Activated naive CD4-positive, alpha-beta T cell treated with anti-CD3 and anti-CD28 coated beads for 36 hours (primary cell): ENCODE data around the gene DIP2C. TPM values are rescaled to one million over a fixed set of nuclear protein-coding genes. Genes with fewer than 3 reads are reported as not detected.
A peak's percentile ranks its signal among the peaks of the same experiment; 100 is the strongest.

Experiments used
- CTCF ChIA-PET: fragments of 350-600 bp; sonication (Branson Sonifier 250); formaldehyde crosslinking; loops from one replicate; lab custom pipeline; 2021; ENCODE audit warnings: antibody characterized with exemption; lab: Charles Lee
- DNase-seq: peaks from one replicate; pipeline ENCODE4 v3.0.0-alpha.2; 2020
- H3K27ac Mint-ChIP-seq: one replicate; pipeline ENCODE4 v1.8.0; 2021; ENCODE audit warnings: mild to moderate bottlenecking, mixed read lengths
- H3K27me3 Mint-ChIP-seq: one replicate; pipeline ENCODE4 v1.8.0; 2021; ENCODE audit warnings: low read depth, mixed read lengths
- H3K36me3 Mint-ChIP-seq: one replicate; pipeline ENCODE4 v1.8.0; 2021; ENCODE audit warnings: low read depth, mixed read lengths
- H3K4me1 Mint-ChIP-seq: one replicate; pipeline ENCODE4 v1.8.0; 2021; ENCODE audit warnings: low read depth, mixed read lengths
- H3K4me3 Mint-ChIP-seq: one replicate; pipeline ENCODE4 v1.8.0; 2021; ENCODE audit warnings: mild to moderate bottlenecking, moderate library complexity, mixed read lengths
- H3K9me3 Mint-ChIP-seq: one replicate; pipeline ENCODE4 v1.8.0; 2021; ENCODE audit warnings: mixed read lengths
- intact Hi-C: fragments of 100-400 bp; cut with micrococcal nuclease; formaldehyde crosslinking; loops from one replicate; pipeline ENCODE4 v1.15.1; 2023
- total RNA-seq, 2 experiments: library from RNA; stranded (reverse); gene quantifications; one replicate each; pipeline ENCODE4 v1.2.3, GENCODE V29; 2021

Gene DIP2C
- total RNA-seq, 2 experiments from 2014 or later, result 0.67 to 0.91 TPM

DNA sequence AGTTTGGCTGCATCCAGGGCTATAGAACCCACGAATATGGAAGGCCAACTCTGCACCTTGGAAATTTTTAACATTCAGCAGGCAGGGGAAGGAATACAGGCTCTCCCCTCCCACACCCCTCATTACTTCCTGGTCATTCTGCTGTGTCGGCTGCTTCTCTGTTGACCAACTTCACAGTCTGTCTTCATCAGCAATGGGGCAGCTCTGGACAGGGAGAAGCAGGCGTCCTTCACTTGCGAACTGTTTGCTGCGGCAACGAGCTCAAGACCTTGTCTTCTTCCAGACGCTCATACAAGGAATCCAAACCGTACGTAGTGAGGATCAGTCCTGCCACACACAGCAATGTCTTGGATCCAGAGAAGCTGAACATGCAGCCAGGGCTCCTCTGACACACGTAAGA lies 192.2 kb downstream of the DIP2C start:
- Mint-ChIP-seq H3K4me1 (peaks cover 21% of the 10 kb centered on the region), H3K9me3 (no peaks in the 10 kb centered on the region), H3K36me3 (no peaks in the 10 kb centered on the region), H3K4me3 (no peak overlapping the region), H3K27me3 (no peaks in the 10 kb centered on the region), H3K27ac (no peak overlapping the region)
- no peak for DNase-seq
- CTCF ChIA-PET, result interaction anchor here (2.6 kb wide), 1 partner anchor 14 kb away, joined by 6 read pairs; no protein-coding TSS in a partner anchor
- intact Hi-C loops, result no loop called here

DNA sequence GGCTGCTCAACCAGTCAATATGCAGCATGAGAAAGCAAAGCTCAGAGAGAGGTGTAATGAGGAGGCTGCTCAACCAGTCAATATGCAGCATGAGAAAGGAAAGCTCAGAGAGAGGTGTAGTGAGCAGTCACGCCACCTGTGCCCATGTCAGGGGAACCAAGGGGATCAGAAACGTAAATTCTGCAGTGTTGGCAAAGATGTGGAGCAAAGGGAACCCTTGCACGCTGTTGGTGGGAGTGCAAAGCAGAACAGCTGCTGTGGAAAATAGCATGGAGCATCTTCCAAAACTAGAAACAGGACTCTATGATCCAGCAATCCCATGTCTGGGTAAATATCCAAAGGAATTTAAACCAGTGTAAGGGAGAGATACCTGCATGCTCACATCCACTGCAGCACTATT lies 194.9 kb downstream of the DIP2C start:
- Mint-ChIP-seq H3K4me3 (no peak overlapping the region), H3K36me3 (no peaks in the 10 kb centered on the region), H3K4me1 (peaks cover 3% of the 10 kb centered on the region), H3K27ac (no peak overlapping the region), H3K27me3 (no peaks in the 10 kb centered on the region), H3K9me3 (no peaks in the 10 kb centered on the region)
- intact Hi-C loops, result no loop called here
- DNase-seq, result no peak
- CTCF ChIA-PET, result no interaction called here

DNA sequence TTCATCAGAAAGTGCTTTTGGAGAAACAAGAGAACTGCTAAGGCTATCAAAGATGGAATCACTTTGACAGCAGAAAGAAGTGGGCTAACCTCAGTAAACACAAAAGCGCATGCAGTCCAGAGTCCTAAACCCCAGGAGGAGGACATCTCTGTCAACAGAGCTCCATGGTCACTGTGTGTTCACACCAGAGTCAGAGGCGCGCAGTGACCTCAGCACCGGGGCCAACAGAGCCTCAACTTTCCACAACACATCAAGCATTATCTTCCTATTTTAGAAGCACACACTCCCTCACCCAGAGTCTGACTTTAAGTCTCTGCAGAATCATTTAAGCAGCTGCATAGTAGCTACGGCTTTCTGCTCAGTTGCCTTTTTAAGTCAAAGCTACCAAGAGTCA lies 195.3 kb downstream of the DIP2C start:
- H3K27ac Mint-ChIP-seq, result no peak overlapping the region
- H3K9me3 Mint-ChIP-seq, result no peaks in the 10 kb centered on the region
- DNase-seq, result no peak
- no peak overlapping the region for H3K4me3 Mint-ChIP-seq
- intact Hi-C loops, result no loop called here
- no peaks in the 10 kb centered on the region for H3K27me3 Mint-ChIP-seq
- CTCF ChIA-PET, result no interaction called here
- peaks cover under 1% of the 10 kb centered on the region for H3K4me1 Mint-ChIP-seq
- no peaks in the 10 kb centered on the region for H3K36me3 Mint-ChIP-seq

DNA sequence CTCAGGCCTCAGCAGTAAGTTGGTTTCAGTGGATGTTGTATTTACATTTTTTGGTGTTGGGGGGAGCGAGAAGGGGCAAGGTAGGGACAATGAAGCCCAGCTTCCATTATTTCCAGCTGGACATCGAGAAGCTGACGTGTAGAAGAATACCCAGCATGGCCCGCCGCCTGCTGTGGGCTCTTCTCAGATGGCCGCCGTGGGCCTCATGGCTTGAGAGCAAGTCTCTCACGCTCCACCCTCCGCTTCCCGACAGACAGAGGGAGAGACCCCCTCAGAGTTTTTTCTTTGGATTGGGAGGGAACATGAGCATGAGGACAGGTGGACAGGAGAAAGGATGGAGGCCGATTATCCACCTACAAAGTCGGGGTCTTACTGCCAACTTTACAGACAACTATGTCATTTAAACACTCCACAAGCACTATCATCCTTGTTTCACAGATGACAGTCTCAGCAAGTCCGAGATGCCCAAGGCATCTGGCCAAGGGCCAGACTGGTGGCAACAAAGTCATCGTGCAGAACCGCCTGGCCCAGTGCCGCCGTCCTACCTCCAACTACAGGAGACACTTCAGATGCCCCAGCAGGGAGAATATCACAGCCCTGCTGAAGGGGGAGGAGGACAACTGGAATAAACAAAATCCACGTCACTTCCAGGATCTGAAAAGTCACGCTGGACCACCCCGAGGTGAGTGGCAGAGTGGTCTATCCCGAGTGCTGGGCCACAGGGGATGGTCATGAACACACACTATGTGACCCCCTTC lies 195.9 kb downstream of the DIP2C start:
- H3K4me1 Mint-ChIP-seq, result no peaks in the 10 kb centered on the region
- H3K4me3 Mint-ChIP-seq, result no peak overlapping the region
- H3K9me3 Mint-ChIP-seq, result no peaks in the 10 kb centered on the region
- no peak for DNase-seq
- H3K36me3 Mint-ChIP-seq, result no peaks in the 10 kb centered on the region
- intact Hi-C loops, result no loop called here
- no peak overlapping the region for H3K27ac Mint-ChIP-seq
- H3K27me3 Mint-ChIP-seq, result no peaks in the 10 kb centered on the region
- CTCF ChIA-PET, result no interaction called here

DNA sequence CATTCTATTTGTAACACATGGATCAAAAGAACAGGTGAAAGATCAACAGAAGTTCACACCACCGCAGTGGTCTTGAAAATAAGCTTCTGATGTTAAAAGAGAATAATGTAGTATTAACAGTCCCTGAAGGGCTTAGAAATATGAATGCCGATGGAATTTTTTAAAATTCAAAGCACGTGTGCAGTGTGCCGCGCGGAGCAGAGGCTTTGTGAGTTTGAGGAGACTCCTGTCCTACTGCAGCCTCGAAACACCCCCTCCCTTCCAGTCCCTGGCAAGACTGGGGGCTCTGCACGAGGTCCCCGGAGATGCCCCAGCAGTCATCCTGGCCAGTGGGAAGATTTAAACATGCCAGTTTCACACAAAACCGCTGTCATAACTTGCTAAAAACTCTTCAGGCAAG lies 196.6 kb downstream of the DIP2C start:
- Mint-ChIP-seq H3K36me3 (no peaks in the 10 kb centered on the region), H3K9me3 (no peaks in the 10 kb centered on the region), H3K4me3 (no peak overlapping the region), H3K27me3 (no peaks in the 10 kb centered on the region), H3K4me1 (no peaks in the 10 kb centered on the region), H3K27ac (no peak overlapping the region)
- CTCF ChIA-PET, result no interaction called here
- DNase-seq, result no peak
- intact Hi-C loops, result no loop called here

DNA sequence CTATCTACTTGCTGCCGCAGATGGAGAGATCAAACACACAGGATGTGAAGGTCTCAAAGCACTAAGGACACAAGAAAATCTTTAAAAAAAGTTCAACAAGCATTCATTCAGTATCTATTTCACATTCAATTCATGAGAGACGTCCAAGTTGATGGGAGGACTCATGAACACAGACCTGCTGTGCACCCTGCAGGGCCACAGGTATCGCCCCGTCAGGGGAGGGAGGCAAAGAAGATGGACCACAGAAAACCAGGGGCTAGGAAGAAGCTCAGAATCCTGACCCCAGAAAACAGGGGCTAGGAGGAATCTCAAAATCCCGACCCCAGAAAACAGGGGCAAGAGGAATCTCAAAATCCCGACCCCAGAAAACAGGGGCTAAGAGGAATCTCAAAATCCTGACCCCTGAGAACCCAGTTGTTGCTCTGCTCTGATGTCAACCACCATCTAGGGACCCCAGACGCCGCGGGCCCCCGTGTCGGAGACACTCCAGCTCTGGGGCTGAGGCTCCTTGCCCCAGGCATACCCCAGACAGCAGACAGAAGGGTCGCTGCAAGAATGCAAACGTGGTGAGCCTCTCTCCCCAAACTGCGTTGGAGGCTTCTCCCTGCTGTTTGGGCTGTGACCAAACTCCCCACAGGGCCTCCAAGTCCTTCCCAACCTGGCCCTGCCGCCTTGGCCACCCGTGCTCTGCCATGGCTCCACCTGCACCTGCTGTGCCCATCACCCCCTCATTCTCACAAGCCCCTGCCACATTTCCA lies 197.6 kb downstream of the DIP2C start:
- no peaks in the 10 kb centered on the region for H3K27me3 Mint-ChIP-seq
- no peak overlapping the region for H3K4me3 Mint-ChIP-seq
- no peaks in the 10 kb centered on the region for H3K9me3 Mint-ChIP-seq
- CTCF ChIA-PET, result no interaction called here
- H3K36me3 Mint-ChIP-seq, result no peaks in the 10 kb centered on the region
- intact Hi-C loops, result no loop called here
- no peak for DNase-seq
- H3K27ac Mint-ChIP-seq, result no peak overlapping the region
- H3K4me1 Mint-ChIP-seq, result no peaks in the 10 kb centered on the region

DNA sequence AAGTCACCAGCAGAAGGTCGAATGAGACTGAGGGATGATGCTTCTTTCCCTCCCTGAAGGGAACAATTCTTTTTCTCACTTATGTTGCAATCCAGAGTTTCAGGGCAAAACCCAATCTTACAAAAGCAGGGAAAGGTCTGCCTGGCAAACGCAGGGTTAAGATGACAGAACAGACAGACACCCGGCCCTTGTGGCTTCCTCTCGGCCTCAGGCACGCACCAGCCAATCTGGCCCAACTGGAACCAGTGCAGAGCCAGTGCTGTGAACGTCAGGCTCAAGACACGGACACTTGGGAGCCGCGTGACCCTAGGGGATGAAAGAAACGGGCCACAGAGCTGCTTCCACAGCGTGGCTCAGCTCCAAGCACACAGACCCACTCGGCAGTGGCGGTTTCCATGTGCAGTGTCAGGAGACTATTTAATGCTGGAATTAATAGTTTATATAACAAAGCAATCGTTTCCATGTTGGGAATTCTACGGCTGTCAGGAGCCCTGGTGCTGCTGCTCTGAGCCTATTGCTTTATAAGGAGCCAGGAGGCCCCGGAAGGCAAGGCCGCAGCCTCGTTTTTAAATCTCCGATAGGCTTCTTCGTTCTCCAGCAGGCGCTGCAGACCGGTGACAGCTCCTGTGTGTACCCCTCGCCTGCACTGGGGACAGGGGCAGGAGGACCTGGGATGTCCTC lies 198.4 kb downstream of the DIP2C start:
- DNase-seq, result no peak
- Mint-ChIP-seq H3K36me3 (no peaks in the 10 kb centered on the region), H3K4me1 (peaks cover 4% of the 10 kb centered on the region), H3K9me3 (no peaks in the 10 kb centered on the region), H3K27ac (no peak overlapping the region), H3K4me3 (no peak overlapping the region), H3K27me3 (no peaks in the 10 kb centered on the region)
- intact Hi-C loops, result no loop called here
- CTCF ChIA-PET, result no interaction called here

DNA sequence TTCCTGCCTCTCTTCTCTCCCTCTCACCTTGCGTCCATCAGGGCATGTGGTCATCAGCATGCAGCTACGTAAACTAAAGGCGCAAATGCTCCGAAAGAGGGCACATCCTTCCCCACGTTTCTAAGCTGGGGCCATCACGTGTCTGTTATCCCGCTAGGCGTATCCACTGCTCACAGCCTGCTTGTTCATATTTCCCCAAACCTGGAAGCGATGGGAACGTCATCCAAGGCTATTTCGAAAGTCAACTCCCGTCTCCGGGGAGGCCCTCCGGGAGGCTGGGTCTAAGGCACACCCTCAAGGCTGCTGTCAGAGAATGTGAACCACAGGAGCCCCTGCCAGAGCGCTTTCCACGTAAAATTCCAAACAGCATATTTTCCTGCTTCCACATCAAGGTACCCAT lies 199.2 kb downstream of the DIP2C start:
- CTCF ChIA-PET, result no interaction called here
- Mint-ChIP-seq H3K27me3 (no peaks in the 10 kb centered on the region), H3K27ac (no peak overlapping the region), H3K4me3 (no peak overlapping the region), H3K36me3 (no peaks in the 10 kb centered on the region), H3K9me3 (no peaks in the 10 kb centered on the region), H3K4me1 (peaks cover 10% of the 10 kb centered on the region)
- DNase-seq, result no peak
- intact Hi-C loops, result no loop called here

DNA sequence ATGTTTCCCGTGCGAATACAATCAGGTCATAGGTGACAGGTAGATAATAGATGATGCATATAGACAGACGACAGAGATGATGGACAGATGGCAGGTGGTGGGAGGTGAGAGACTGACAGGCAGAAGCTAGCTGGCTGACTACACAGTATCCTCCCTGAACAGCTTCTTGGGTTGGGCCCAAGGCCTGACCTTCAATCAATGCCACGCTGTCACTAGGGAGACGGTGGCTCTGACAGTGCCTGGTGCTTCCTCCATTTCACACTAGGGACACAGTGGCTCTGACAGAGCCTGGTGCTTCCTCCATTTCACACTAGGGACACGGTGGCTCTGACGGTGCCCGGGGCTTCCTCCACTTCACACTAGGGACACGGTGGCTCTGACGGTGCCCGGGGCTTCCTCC lies 200.1 kb downstream of the DIP2C start:
- H3K4me3 Mint-ChIP-seq, result no peak overlapping the region
- H3K36me3 Mint-ChIP-seq, result no peaks in the 10 kb centered on the region
- CTCF ChIA-PET, result no interaction called here
- no peaks in the 10 kb centered on the region for H3K9me3 Mint-ChIP-seq
- DNase-seq, result no peak
- intact Hi-C loops, result no loop called here
- H3K27ac Mint-ChIP-seq, result no peak overlapping the region
- peaks cover 12% of the 10 kb centered on the region for H3K4me1 Mint-ChIP-seq
- H3K27me3 Mint-ChIP-seq, result no peaks in the 10 kb centered on the region

DNA sequence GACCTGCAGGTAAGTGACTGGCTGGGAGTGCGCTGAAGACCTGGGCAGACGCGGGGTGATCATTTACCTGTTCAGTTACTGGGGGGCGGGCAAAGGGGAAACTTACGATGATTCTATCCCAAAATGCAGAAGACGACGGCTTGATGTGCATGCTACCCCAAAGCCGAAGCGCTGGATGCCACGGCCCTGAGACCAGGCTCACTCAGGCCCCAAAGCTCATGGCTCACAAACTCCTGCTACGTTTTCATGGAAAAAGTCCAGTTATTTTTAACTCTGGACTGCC lies 200.6 kb downstream of the DIP2C start:
- H3K27ac Mint-ChIP-seq, result no peak overlapping the region
- H3K4me1 Mint-ChIP-seq, result peaks cover 15% of the 10 kb centered on the region
- no peak for DNase-seq
- no peaks in the 10 kb centered on the region for H3K9me3 Mint-ChIP-seq
- H3K36me3 Mint-ChIP-seq, result no peaks in the 10 kb centered on the region
- no peaks in the 10 kb centered on the region for H3K27me3 Mint-ChIP-seq
- CTCF ChIA-PET, result no interaction called here
- intact Hi-C loops, result no loop called here
- no peak overlapping the region for H3K4me3 Mint-ChIP-seq

DNA sequence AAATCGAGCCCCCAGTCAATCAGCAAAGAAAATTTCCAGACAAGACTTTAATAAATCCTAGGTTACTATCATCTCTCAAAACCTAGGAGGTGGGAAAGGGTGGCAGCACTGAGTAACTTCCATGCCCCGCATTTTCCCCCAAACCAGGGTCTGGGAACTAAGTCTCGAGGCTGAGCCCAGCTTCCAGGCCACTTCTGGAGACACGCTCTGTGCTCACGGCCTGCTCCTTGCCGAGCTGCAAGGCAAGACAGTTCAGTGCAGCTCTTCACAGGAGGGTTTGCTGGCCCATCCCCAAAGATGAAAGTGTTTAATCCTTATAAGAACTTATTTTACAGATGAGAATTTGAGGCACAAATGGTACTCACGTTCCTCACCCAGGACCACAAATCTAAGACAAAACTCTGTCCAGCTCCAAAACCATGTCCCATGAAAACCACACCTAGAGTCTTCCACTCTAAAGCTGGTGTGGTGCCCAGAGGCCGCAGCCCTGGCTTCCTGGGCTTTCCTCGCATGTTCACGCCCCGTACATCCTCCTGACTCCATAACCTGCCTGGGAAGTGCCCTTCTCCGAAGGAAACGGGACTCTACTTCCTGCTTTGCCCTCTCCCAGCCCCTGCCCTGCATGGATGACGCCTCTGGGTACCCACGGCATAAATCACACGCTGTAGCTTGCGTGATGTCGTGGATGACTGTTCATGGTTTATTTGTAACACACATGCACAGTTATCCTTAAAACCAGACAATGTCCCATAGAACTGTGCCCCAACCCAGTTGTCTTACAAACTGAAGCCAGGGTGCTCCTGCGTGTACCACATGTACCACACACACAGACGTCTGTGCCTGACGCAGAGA lies 201.2 kb downstream of the DIP2C start:
- Mint-ChIP-seq H3K4me3 (no peak overlapping the region), H3K27me3 (no peaks in the 10 kb centered on the region), H3K36me3 (no peaks in the 10 kb centered on the region), H3K9me3 (no peaks in the 10 kb centered on the region), H3K4me1 (peaks cover 18% of the 10 kb centered on the region), H3K27ac (no peak overlapping the region)
- intact Hi-C loops, result no loop called here
- no peak for DNase-seq
- CTCF ChIA-PET, result interaction anchor here (0.7 to 1.6 kb wide), 2 partner anchors 20 to 23 kb away, joined by 3 to 6 read pairs; no protein-coding TSS in a partner anchor

DNA sequence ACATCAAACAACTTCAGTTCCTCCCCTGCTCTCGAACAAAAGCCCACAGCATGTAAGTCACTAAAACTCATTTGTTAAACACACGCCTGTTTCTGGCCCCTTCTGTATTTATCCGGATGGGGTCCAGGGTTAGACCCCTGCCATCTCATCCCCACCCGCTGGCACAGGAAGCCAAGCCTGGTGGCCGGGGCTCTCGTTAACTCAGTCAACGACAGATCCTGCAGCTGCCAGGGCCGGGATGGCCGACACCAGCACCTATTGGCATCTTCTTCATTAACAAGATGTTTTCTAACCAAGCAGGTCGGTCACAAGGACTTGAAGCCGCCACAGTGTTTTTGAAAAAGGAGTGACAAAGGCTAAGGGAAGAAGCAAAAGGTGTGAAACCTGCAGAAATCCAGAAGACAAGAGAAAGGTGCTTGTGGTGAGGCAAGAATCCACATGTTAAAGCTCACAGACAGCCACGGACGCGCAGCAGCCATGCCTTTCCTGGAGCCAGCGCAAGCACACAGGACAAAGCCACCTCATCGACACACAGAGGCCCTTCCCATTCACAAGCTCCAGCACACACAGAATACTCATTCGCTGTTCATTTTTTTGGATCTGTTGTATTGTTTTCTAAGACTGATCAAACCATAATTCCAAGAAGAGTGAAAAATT lies 202.7 kb downstream of the DIP2C start:
- Mint-ChIP-seq H3K9me3 (no peaks in the 10 kb centered on the region), H3K36me3 (no peaks in the 10 kb centered on the region), H3K4me1 (peaks cover 20% of the 10 kb centered on the region), H3K27ac (peak overlapping the region; percentile 10), H3K27me3 (no peaks in the 10 kb centered on the region), H3K4me3 (peak overlapping the region; percentile 81)
- CTCF ChIA-PET, result interaction anchor here (1.6 kb wide), 1 partner anchor 24 kb away, joined by 6 read pairs; no protein-coding TSS in a partner anchor
- DNase-seq, result no peak
- intact Hi-C loops, result no loop called here
